A172 (cell line): ENCODE measurements around the gene MPV17L. TPM values are rescaled to one million over a fixed set of nuclear protein-coding genes. Genes with fewer than 3 reads are reported as not detected.
"Not testable (repeated sequence)": the region's sequence is repeated elsewhere in the genome, so short reads cannot be mapped to it uniquely, and the experiment has no call there.

Experiments used
- DNase-seq: peaks from one replicate; pipeline ENCODE4 v3.0.0-alpha.2; 2015; ENCODE audit warnings: low spot score
- total RNA-seq: library from RNA; depleted of rRNA; stranded (reverse); fragments of >200 nt; shearing (Covaris generic); gene quantifications from 2 replicates; pipeline ENCODE4 v1.2.3, GENCODE V29; 2014

MPV17L gene
- total RNA-seq, 1 experiment from 2014 or later: 0.02 TPM

DNA sequence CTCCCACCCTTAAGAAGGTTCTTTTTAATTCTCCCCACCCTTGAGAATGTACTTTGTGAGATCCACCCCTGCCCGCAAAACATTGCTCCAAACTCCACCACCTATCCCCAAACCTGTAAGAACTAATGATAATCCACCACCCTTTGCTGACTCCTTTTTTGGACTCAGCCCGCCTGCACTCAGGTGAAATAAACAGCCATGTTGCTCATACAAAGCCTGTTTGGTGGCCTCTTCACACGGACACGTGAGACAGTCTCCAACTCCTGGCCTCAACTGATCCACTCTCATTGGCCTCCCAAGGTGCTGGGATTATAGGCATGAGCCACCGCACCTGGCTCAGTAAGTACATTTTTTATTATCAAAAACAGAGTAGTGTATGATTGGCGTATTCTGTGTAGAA is 13.9 kb downstream of the MPV17L start:
- not testable (repeated sequence) for DNase-seq

DNA sequence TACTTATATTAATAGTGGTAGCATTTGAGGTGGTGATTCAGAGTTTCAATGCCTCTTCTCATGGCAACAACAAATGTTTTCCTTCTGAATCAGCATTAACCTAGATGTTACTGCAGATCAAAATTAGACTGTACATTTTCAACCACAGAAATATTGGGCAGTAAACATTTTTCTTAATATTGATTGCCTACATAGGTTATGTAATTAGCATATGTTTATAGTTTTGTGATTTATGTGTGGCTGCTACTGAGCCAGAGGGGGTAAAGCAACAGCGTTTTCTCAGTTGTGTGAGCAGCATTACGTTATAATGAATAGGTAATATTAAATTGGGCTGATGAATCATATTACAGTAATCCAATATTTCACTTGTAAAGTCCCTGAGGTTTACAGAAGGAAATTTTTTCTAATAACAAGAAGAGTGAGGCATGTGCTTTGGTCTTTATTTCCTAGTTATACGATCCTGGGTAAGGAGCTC is 20.0 kb downstream of the MPV17L start:
- peak; percentile 23 for DNase-seq

GRCh38 chr16:15417197-15417596 is 21.6 kb downstream of the MPV17L start:
- DNase-seq: no peak

- DNase-seq: no peak
Measured at GRCh38 chr16:15418206-15418605, 22.7 kb downstream of the MPV17L start.

DNA sequence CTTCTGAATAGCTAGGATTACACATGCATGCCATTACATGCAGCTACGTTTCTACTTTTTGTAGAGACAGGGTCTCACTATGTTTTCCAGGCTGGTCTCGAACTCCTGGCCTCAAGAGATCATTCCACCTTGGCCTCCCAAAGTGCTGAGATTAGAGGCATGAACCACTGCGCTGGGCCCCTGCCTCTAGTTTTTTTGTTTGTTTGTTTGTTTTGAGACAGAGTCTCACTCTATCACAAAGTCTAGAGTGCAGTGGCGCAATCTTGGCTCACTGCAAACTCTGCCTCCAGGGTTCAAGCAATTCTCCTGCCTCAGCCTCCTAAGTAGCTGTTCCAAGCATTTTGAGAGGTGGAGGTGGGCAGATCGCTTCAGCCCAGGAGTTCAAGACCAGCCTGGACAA is 26.1 kb downstream of the MPV17L start:
- not testable (repeated sequence) for DNase-seq

- no peak for DNase-seq
Measured at GRCh38 chr16:15422222-15422621, 26.7 kb downstream of the MPV17L start.

- DNase-seq: no peak
Measured at GRCh38 chr16:15425861-15426260, 30.3 kb downstream of the MPV17L start.

DNA sequence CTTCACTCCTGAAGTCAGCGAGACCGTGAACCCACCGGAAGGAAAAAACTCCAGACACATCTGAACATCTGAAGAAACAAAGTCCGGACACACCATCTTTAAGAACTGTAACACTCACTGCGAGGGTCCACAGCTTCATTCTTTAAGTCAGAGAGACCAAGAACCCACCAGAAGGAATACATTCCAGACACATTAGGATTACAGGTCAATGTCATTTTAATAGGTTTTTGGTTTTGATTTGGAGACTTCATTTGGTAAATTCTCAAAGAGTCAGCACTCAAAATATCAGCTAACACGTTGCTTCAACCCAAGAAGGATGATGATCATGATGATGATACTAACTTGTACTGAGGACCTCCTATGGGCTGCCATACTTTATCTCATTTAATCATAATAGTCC is 31.2 kb downstream of the MPV17L start:
- DNase-seq: no peak

DNA sequence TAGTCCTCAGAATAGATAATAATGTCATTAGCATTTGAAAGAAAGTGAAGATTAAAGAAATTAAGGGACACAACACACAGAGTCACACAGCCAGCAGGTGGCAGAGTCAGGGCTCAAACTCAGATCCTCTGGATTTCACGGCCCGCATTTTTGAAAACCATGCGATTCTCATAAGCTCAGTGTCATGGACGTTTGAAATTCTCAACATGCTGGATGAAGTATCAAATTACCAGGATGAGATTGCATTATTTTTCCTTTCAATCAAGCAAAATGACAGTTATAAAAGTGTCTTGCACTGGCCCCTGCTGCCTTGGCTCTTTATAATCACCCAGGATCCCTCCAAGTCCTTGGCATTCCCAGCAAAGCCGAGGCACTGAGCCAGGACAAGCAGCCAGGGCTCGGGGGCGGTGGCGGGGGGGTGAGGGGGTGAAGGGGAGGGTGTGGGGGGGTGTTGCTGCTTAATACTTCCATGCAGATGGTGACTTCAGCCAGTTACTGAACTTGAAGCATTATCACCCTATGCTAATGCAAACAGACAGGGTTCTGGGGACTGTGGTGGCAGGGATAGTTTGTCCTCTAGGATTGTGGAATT is 32.2 kb downstream of the MPV17L start:
- DNase-seq: peak; percentile 65

GRCh38 chr16:15430884-15431283 is 35.3 kb downstream of the MPV17L start:
- not testable (repeated sequence) for DNase-seq

GRCh38 chr16:15434079-15434424 is 38.5 kb downstream of the MPV17L start:
- DNase-seq: no peak

DNA sequence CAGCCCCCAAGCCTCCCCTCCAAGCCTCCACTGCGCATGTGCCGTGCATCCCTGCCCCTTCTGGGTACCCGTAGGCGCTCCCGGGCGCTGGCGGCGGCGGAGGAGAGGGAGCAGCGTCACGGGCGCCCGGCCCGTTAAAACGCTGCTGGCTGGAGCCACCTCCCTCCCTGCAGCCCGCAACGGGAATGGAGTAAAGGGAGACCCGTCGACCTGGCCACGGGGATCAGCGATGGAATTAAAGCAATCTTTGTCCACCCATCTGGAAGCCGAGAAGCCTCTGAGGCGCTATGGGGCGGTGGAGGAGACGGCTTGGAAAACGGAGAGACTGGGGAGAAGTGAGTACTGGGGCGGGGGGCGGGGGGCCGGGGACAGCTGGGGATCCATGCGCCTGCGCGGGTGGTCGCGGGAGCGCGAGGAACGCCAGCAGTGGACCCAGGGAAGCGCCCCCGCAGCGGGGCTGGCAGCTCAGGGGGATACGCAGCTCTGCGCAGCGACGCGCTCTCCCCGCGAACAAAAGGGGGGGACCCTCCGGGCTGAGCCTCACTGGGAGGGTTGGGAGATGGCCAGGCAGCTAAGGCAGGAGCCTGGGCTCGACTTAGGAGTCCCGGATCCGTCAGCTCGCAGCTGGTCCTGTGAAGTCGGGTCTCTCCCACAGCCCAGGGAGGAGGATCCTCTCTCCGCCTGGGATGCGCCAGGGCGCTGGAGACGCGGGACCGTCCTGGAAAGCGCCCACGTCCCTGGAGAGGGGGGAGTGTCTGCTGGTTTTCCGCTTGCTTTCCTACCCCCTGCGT is 39.1 kb downstream of the MPV17L start, which contains the start of gene BMERB1:
BMERB1 (plus strand) TSS at position 164 of the 791 bp plus-strand sequence; CDS start at position 230, 66 bp downstream.
- peak; percentile 53 for DNase-seq

DNA sequence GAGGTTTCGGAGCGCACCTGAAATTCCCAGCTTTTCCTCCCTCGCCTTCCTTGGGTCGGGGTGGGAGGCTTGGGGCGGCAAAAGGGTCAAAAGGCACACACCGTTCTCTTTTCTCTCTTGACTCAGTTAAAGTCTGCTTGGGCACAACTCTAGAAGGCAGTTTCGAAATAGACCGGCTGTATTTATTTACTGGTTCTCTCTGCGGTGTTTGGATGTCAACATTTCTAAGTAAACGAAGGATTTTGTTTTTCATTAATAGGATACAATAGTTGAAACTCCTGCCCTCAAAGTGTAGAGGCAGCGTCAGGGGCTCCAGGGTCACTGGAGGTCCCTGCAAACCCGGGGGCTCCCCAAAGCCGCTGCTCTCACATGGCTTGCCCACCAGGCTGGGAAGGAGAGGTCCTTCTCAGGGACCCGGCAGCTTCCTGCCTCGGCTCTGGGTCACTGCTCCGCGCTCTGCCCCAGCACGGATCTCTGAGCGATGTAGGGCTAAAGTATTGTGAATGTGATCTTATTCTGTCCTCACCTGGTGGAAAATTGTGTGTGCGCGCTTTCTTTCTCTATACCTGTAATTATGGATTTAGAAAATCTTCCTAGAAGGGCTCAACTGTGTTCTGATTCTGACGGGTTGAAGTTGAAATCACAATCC is 39.8 kb downstream of the MPV17L start:
- no peak for DNase-seq

DNA sequence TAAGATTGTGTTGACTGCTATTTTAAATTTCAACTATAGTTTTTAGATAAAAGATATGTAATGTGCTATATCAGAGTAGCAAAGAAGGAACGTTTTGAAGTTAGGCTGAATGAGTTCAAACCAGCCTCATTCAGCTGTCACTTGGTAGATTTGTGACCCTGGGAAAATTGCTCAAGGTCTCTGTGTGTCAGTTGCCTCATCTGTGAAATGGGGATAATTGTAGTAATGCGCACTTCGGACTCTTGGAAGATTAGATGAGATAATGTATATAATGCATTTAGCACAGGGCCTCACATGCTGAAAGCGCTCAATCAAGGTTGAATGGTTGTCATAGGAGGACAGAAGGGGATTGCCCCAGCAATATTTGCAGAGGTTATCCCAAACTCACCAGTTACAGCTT is 43.5 kb downstream of the MPV17L start:
- DNase-seq: no peak

DNA sequence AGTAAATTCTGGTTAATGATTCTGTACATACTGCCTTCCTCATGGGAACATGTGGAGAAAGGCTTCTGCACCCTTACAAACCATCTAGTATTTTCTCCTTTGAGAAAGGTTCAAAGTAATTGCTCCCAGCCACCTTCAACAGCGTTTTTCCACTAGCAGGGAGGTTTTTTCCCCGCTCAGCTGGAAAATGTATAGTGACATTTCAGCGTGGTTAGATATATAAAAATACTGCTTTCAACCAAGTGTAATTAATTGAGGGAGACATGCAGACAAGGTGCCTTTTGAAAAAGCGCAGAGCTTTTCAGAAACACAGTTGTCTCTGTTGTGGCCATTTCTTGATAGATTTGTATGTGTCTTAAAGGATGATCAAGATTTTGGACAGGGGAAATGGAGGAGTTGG is 44.0 kb downstream of the MPV17L start:
- DNase-seq: no peak

DNA sequence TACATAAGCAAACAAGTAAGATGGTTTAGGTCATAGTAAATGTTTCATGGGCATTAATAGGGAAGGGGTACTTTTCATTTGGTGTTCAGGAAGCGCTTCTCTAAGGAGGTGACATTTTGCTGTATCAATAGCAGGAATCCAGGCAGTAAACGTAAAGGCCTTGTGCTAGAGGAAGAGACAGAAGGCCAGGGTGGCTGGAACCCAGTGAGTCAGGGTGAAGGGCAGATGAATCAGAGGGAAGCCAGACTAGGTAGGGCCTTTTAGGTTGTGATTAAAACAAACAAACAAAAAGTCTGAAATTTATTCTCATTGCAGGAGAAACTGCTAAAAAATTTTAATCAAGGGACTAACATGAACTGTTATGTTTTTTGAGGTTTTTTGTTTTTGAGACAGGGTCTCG is 45.3 kb downstream of the MPV17L start:
- peak; percentile 58 for DNase-seq

DNA sequence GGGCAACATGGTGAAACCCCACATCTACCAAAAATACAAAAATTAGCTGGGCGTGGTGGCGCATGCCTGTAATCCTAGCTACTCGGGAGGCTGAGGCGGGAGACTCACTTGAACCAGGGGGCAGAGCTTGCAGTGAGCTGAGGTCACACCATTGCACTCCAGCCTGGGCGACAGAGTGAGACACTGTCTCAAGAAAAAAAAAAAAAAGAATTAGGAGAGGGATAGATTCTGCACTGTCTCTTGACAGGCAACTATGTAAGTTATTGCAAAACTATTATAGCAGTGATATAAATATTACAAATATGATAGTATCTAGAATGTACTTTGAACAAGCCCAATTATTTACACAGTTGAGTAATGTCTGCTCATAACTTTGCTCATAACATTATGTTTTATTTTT is 46.6 kb downstream of the MPV17L start:
- not testable (repeated sequence) for DNase-seq

DNA sequence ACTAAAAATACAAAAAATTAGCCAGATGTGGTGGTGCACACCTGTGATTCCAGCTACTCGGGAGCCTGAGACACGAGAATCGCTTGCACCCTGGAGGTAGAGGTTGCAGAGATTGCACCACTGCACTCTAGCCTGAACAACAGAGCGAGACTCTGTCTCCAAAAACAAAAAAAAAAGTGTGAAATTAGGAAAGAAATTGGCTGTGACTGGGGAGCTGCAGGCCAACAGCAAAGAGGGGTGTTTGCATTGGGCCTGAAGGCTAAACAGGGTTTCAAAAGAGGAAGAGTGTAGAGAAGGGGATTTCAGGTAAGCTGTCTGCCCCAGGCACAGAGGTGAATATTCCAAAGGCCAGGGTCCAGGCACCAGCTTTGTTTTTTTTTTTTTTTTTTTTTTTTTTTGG is 48.2 kb downstream of the MPV17L start:
- DNase-seq: no peak

DNA sequence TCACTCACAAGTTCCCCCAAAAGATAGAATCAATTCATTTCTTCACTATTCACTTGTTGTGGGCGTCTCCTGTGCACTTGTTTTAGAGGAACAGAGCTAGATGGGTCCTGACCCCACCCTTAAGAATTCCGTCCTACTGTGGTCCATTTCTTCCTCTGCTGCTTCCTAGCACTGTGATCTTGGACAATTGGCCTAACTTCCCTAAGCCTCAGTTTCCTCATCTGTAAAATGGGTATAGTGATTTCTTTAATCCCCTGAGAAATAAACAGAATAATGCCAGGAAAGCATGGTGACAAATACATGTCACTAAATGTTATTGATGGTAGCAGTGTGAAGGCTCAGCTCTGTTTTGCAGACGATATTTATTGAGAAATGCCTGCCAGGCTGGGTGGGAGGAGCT is 48.7 kb downstream of the MPV17L start:
- no peak for DNase-seq

- no peak for DNase-seq
Measured at GRCh38 chr16:15445450-15445849, 49.9 kb downstream of the MPV17L start.

GRCh38 chr16:15446901-15447300 is 51.3 kb downstream of the MPV17L start:
- no peak for DNase-seq

- no peak for DNase-seq
Measured at GRCh38 chr16:15450624-15451023, 55.1 kb downstream of the MPV17L start.
